ENCODE data around the gene ACAA2. TPM values are rescaled to one million over a fixed set of nuclear protein-coding genes. Genes with fewer than 3 reads are reported as not detected.

ACAA2 gene
- total and polyA plus RNA-seq, 2 experiments from 2014 or later: 174 to 189 TPM

- no peak for DNase-seq (ENCODE audit: low spot score)
- 96% methylated on average over 3 of the region's 3 CpGs for WGBS (ENCODE audit: low lambda C conversion rate, missing lambda C conversion rate)
- Histone ChIP-seq H3K79me2 (no peaks in the 10 kb centered on the region), H4K20me1 (ENCODE audit: insufficient read depth, poor library complexity, severe bottlenecking) (no peaks in the 10 kb centered on the region), H3K4me1 (ENCODE audit: insufficient read depth) (peaks cover 15% of the 10 kb centered on the region), H3K9me2 (replicated peaks; ENCODE audit: insufficient read depth) (no peaks in the 10 kb centered on the region), H3K9me3 (ENCODE audit: low read depth) (no peaks in the 10 kb centered on the region), H3K4me3 (no peak overlapping the region), H3K4me2 (no peak overlapping the region), H3K27me3 (no peaks in the 10 kb centered on the region), H3K27ac (no peak overlapping the region), H3K36me3 (replicated peaks; ENCODE audit: insufficient read depth, low read depth) (no peaks in the 10 kb centered on the region), H2AFZ (no peak overlapping the region)
- no peak for TF ChIP-seq CTCF (IDR thresholded peaks at IDR 0.05; ENCODE audit: poor library complexity)
- TF ChIP-seq EZH2 (IDR thresholded peaks at IDR 0.05; ENCODE audit: borderline replicate concordance): no peak
- no peak for TF ChIP-seq EZH2phosphoT487 (IDR thresholded peaks at IDR 0.05; ENCODE audit: low read depth, severe bottlenecking, unreplicated experiment)
These were observed 41.3 kb upstream of the ACAA2 start for GRCh38 chr18:49854681-49855080.

- no peak for DNase-seq (ENCODE audit: low spot score)
- no peaks in the 10 kb centered on the region for H3K9me3 ChIP-seq (ENCODE audit: low read depth)
- H3K4me1 ChIP-seq (ENCODE audit: insufficient read depth): peaks cover 13% of the 10 kb centered on the region
- H3K36me3 ChIP-seq (replicated peaks; ENCODE audit: insufficient read depth, low read depth): no peaks in the 10 kb centered on the region
- 95% methylated on average over 8 of the region's 8 CpGs for WGBS (ENCODE audit: low lambda C conversion rate, missing lambda C conversion rate)
- H4K20me1 ChIP-seq (ENCODE audit: insufficient read depth, poor library complexity, severe bottlenecking): no peaks in the 10 kb centered on the region
- H3K4me3 ChIP-seq: no peak overlapping the region
- H3K27ac ChIP-seq: no peak overlapping the region
- TF ChIP-seq CTCF (IDR thresholded peaks at IDR 0.05; ENCODE audit: poor library complexity): no peak
- no peak for TF ChIP-seq EZH2 (IDR thresholded peaks at IDR 0.05; ENCODE audit: borderline replicate concordance)
- TF ChIP-seq EZH2phosphoT487 (IDR thresholded peaks at IDR 0.05; ENCODE audit: low read depth, severe bottlenecking, unreplicated experiment): no peak
- H3K79me2 ChIP-seq: no peaks in the 10 kb centered on the region
- H2AFZ ChIP-seq: no peak overlapping the region
- no peak overlapping the region for H3K4me2 ChIP-seq
- H3K27me3 ChIP-seq: no peaks in the 10 kb centered on the region
- H3K9me2 ChIP-seq (replicated peaks; ENCODE audit: insufficient read depth): no peaks in the 10 kb centered on the region
These were observed 40.1 kb upstream of the ACAA2 start for GRCh38 chr18:49853436-49853835.

DNA sequence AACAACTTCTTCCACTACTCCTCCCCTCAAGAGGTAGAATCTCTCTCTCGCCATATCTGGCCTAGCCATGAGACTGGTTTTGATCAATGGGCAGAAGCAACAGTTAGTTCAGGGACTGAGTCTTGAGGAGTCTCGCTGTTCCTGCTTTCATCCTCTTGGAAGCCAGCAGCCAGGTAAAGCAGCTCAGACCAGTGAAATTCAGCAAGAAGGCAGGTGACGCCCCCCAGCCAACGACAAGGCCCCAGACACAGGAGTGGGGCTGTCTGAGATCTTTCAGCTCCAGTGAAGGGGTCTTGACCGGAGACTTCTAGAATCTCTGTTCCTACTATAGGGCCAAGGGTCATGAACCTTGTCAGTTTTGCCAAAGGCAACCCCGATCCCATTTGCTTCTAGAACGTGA, 39.7 kb upstream of the ACAA2 start:
- no peak overlapping the region for H3K4me3 ChIP-seq
- DNase-seq (ENCODE audit: low spot score): no peak

More for the DNA sequence above, 39.7 kb upstream of the ACAA2 start:
- Histone ChIP-seq H3K27ac (no peak overlapping the region), H3K79me2 (no peaks in the 10 kb centered on the region), H3K9me2 (replicated peaks; ENCODE audit: insufficient read depth) (no peaks in the 10 kb centered on the region), H3K4me2 (no peak overlapping the region), H3K27me3 (no peaks in the 10 kb centered on the region), H4K20me1 (ENCODE audit: insufficient read depth, poor library complexity, severe bottlenecking) (no peaks in the 10 kb centered on the region), H3K4me1 (ENCODE audit: insufficient read depth) (peaks cover 9% of the 10 kb centered on the region), H3K36me3 (replicated peaks; ENCODE audit: insufficient read depth, low read depth) (no peaks in the 10 kb centered on the region), H3K9me3 (ENCODE audit: low read depth) (no peaks in the 10 kb centered on the region), H2AFZ (no peak overlapping the region)
- 81% methylated on average over 7 of the region's 7 CpGs for WGBS (ENCODE audit: low lambda C conversion rate, missing lambda C conversion rate)
- TF ChIP-seq EZH2 (IDR thresholded peaks at IDR 0.05; ENCODE audit: borderline replicate concordance) (no peak), CTCF (IDR thresholded peaks at IDR 0.05; ENCODE audit: poor library complexity) (no peak), EZH2phosphoT487 (IDR thresholded peaks at IDR 0.05; ENCODE audit: low read depth, severe bottlenecking, unreplicated experiment) (no peak)
